ENCODE measurements around the gene SYN1.

The SYN1 gene

GRCh38 chrX:47634871-47635575 lies 15.4 kb upstream of the SYN1 start:
- in situ Hi-C loops (cut with HindIII; ENCODE audit: low sequenced_read_pairs): no loop called here

DNA sequence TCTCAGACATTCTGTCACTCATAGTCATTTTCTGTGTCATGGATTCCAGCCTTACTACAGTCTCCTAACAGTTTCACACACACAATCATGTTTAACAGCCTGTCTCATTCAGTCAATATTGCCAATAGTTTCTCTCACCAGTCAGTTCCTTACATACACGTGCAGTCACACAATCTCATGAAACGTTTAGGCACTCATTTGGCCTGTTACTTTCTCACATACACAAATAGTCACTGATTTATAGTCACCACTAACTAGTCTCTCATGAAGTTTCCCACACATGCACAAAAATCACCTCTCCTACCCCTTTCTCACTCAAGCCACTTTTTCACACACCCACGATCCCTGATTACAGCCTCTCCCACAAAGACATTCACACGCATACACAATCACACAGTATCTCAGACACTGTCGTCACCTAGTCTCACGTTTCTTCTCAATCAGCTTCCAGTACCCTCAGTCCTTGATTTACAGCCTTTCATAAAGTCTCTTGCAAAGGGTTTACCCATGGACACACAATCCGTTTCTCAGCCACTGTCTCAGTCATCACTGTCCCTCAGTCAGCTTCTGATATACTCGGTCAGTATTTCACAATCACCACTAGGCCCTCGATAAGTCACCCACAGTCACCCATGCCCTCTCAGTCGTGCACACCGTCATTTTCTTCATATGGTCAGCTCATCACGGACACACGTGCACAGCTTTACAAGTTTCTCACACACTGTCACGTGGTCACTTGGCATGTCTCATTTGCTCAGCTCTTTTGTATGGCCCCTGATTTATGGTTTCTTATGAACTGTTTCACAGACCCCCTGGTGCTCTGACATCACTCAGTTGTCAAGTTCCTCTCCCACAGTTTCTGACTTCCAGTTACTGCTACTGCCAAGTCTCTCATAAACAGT lies 14.3 kb upstream of the SYN1 start:
- in situ Hi-C loops (cut with HindIII; ENCODE audit: low sequenced_read_pairs): no loop called here

DNA sequence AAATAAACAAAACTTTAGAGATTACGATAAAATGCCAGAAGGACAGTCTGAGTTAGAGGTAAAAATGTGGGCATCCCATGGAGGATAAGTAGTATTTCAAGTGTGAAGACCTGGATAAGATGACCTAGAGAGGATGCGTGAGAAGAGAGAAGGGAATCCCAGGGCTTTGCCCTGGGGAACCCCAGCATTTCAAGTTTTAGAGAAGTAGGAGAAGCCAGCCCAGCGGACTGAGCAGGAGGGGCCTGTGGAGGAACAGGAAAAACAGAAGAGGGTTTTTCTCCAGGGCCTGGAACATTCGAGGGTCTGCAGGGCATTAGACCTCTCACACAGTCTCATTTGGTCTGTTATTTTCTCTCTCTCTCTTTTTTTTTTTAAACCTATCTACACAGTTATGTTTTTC lies 13.0 kb upstream of the SYN1 start:
- in situ Hi-C loops (cut with HindIII; ENCODE audit: low sequenced_read_pairs): no loop called here

DNA sequence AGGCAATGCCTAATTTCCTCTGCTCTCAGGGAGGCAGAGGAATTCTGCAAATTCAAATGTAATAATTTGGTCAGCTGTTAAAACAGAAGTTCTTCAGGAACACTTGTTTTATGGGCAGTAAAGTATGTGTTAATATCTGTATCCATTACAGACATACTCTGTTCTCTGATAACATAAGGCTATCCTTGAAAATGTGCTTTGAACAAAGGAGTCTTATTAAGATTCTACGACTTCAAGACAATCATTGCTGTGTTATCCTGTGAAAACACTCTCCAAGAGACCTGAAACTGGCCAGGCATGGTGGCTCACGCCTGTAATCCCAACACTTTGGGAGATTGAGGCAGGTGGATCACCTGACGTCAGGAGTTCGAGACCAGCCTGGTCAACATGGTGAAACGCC lies 12.0 kb upstream of the SYN1 start:
- in situ Hi-C loops (cut with HindIII; ENCODE audit: low sequenced_read_pairs): no loop called here

DNA sequence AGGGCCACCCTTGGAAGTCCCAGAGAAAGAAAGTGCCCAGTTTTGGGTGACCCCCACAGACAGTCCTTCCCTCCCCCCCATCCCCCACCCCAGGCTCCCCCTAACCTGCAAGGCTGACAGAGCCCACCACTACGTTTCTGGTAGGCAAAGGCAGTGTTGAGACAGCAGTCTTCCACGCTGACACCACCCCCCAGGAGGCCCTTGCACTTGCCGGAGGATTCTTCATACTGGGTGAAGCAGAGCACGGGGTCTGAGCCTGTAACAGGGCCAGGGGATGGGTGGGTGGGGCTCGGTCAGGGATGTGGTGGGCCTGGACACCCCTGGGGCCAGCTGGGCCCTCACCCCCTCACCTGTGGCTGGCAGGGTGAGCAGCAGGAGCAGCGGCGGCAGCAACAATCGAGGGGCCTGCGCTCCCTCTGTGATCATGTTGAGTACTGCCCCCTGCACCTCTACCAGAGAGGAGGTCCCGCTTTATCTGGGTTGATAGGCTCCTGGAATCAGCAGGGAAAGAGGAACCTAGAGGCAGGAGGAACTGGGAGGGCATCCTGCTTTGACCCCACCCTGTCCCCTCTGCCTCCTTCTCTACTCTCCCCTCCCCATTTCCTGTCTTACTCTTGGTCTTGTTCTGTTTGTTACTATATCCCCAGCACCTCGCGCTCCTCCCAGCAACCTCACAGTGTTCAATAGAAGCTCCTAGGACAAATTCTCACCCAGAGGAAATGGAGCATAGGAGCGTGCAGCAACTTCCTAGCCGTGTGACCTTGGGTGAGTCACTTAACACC lies 10.0 kb upstream of the SYN1 start, which contains the start of gene CFP:
TSS of gene CFP (minus strand) at position 512 of the 782 bp plus-strand sequence. CDS start at position 426, 86 bp downstream.
- in situ Hi-C loops (cut with HindIII; ENCODE audit: low sequenced_read_pairs): no loop called here

DNA sequence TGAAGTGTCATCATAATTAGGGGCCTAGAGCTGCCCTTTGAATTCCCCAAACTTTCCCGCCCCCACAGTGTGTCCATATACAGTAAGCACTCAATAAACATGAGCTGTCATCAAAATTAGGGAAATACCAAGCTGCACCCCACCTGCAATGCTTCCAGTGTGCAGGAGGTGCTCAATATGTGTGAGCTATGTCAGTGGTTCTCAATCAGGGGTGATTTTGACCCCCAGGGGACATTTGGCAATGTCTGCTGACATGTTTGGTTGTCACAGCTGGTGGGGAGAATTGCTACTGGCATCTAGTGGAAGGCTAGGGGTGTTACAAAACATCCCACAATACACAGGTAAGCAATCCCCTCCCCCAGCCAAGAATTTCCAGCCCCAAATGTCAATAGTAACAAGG lies 9.3 kb upstream of the SYN1 start:
- in situ Hi-C loops (cut with HindIII; ENCODE audit: low sequenced_read_pairs): no loop called here

GRCh38 chrX:47625365-47625764 lies 5.7 kb upstream of the SYN1 start:
- in situ Hi-C loops (cut with HindIII; ENCODE audit: low sequenced_read_pairs): no loop called here

GRCh38 chrX:47623540-47624027 lies 3.9 kb upstream of the SYN1 start:
- in situ Hi-C loops (cut with HindIII; ENCODE audit: low sequenced_read_pairs): no loop called here

GRCh38 chrX:47621851-47622250 lies 2.2 kb upstream of the SYN1 start:
- in situ Hi-C loops (cut with HindIII; ENCODE audit: low sequenced_read_pairs): no loop called here

DNA sequence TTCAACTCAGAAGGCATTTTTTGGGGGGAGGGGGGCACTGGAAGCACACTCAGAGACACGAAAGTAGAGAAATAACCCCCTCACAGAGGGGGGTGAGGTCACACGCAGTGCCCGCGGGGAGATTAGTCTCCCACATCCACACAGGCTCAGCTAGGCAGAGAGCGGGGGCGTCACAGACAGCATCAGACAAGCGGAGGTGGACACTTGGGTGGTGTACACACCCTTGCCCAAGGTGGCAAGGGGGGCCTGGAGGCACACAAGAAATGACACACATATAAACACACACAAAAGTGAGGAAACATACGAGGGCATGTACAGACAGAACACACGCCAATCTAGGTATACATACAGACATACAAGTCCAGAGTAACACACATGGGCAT lies 637 bp upstream of the SYN1 start:
- in situ Hi-C loops (cut with HindIII; ENCODE audit: low sequenced_read_pairs): no loop called here

- in situ Hi-C loops (cut with HindIII; ENCODE audit: low sequenced_read_pairs): no loop called here
Observed at GRCh38 chrX:47618923-47619485, 653 bp downstream of the SYN1 start.

DNA sequence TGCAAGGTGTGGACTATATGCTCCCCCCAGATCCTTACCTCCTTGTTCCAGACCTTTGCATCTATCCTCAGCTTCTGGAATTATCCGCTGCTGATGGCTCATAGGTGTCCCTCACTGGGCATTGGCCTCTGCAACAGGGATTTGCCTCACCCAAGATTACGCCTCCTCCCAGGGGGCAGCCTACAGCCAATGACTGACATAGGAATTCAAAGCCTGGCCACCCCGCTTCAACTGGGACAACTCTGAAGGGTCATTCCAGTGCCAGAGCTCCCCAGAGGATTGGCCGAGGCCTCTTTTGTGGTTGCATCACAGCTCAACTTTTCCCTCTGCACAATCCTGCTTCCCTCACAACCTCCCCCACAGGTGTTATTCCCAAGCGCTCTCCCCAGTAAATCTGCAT lies 5.0 kb downstream of the SYN1 start:
- in situ Hi-C loops (cut with HindIII; ENCODE audit: low sequenced_read_pairs): no loop called here

DNA sequence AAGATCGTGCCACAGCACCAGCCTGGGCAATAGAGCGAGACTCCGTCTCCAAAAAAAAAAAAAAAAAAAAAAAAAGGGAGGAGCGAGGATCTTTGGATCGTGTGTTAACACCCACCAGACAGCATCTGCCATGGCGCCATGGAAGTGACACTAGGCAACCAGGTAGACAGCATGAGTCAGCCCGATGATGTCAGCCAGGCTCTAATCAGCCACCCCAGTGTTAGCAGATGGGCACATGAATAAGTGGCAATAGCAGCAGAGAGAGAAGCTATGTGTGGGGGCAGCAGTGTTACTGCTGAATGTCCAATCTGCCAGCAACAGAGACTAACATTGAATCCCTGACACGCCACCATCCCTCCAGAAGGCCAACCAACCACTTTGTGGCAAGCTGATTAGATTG lies 6.6 kb downstream of the SYN1 start:
- in situ Hi-C loops (cut with HindIII; ENCODE audit: low sequenced_read_pairs): no loop called here

- in situ Hi-C loops (cut with HindIII; ENCODE audit: low sequenced_read_pairs): no loop called here
Observed at GRCh38 chrX:47612418-47612817, 7.2 kb downstream of the SYN1 start.

DNA sequence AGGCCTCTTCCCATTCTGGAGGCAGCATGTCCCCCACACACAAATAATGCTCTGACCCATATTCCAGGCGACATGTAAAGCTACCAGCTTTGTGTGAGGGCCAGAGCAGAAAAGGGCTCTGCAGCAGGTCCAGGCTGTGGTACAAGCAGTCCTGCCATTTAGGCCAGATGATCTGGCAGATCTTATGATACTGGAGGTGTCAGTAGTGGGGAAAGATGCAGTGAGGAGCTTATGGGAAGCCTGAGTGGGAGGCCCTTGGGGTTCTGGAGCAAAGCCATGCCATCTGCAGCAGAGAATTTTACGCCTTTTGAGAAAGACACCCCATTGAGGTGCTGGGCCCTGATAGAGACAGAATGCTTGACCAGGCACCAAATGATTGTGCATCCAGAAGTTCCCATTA lies 7.7 kb downstream of the SYN1 start:
- in situ Hi-C loops (cut with HindIII; ENCODE audit: low sequenced_read_pairs): no loop called here

- in situ Hi-C loops (cut with HindIII; ENCODE audit: low sequenced_read_pairs): no loop called here
Observed at GRCh38 chrX:47611489-47611888, 8.2 kb downstream of the SYN1 start.

DNA sequence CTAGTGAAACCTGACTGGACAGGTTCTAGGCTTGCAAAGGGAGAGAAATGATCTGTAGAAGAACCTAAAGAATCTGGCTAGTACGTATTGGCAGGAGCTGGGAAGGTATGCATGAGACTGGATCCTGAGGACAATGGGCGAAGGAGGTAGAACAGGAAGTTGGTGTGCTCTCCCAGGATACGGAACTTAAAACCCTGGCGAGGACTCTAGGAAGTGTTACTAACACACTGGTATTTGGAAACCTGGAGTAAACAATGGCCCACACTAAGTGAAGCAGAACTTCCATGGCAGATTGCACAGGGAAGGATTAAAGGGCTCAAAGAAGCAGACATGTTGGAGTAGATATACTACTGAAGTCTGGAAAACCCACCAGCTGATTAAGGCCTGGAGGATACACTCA lies 9.1 kb downstream of the SYN1 start:
- in situ Hi-C loops (cut with HindIII; ENCODE audit: low sequenced_read_pairs): no loop called here

- in situ Hi-C loops (cut with HindIII; ENCODE audit: low sequenced_read_pairs): no loop called here
Observed at GRCh38 chrX:47608130-47608810, 11.4 kb downstream of the SYN1 start.

DNA sequence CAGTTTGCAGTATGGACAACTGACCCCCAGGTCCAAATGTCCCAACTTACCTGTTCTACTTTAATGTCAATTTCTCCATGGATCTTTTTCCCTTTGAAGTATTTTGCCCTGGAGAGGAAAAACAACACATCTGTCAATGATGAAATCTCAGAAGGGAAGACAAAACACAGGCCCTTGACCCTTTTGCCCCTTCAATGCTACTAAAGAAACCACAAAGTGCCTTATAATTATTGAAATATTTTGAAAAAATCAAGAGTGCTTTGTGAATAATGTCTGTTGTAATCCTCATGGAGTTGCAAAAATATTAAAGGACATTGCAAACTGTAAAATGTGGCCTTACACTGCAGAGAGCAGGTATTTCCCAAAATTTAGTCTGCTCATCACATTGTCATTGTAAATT lies 12.6 kb downstream of the SYN1 start:
- in situ Hi-C loops (cut with HindIII; ENCODE audit: low sequenced_read_pairs): no loop called here

GRCh38 chrX:47605024-47605423 lies 14.6 kb downstream of the SYN1 start:
- in situ Hi-C loops (cut with HindIII; ENCODE audit: low sequenced_read_pairs): no loop called here
